GM21619 (cell line): Measurements from ENCODE around the gene SERINC4.

Experiments
- ATAC-seq: cut with Tn5 transposase; IDR thresholded peaks from one replicate; pipeline ENCODE4 v1.9.1; 2021; ENCODE audit not compliant: unreplicated experiment

Gene SERINC4

GRCh38 chr15:43763819-43764446, 36.1 kb downstream of the SERINC4 start:
- ATAC-seq: no peak

GRCh38 chr15:43762824-43763223, 37.2 kb downstream of the SERINC4 start:
- no peak for ATAC-seq

- no peak for ATAC-seq
Measured at GRCh38 chr15:43751885-43752284, 48.1 kb downstream of the SERINC4 start.

GRCh38 chr15:43749690-43750345, 50.2 kb downstream of the SERINC4 start:
- ATAC-seq: peak; percentile 36

GRCh38 chr15:43748376-43748775, 51.6 kb downstream of the SERINC4 start:
- no peak for ATAC-seq

- ATAC-seq: peak; percentile 19
Measured at GRCh38 chr15:43746903-43747309, 53.1 kb downstream of the SERINC4 start.

GRCh38 chr15:43746245-43746902, 53.6 kb downstream of the SERINC4 start, which contains the start of gene PDIA3:
Gene PDIA3, plus strand, starts transcription at chr15:43746438. Its CDS starts 102 bp downstream, at chr15:43746540.
- ATAC-seq: peak; percentile 58
